Adrenal gland (tissue), 5 donors: ENCODE data around the gene PTGS1.

Source experiments
- CTCF ChIP-seq, 6 experiments: fragments of 450-650 bp in 4 of 6; fragments of 200-600 bp in 2 of 6; sonication (generic) in 1 of 6; IDR thresholded peaks; 1 replicate in 5 of 6; 2 replicates in 1 of 6; pipeline versions ENCODE4 v1.5.1 to v1.8.0; 2016 to 2021; ENCODE audit warnings: antibody characterized with exemption in 6 of 6, mild to moderate bottlenecking in 2 of 6, moderate library complexity in 1 of 6
- POLR2A ChIP-seq, 2 donors: fragments of 450-650 bp; IDR thresholded peaks; one replicate each; pipeline ENCODE4 v1.6.1; 2017; ENCODE audit warnings: antibody characterized with exemption in 2 of 2, mild to moderate bottlenecking in 2 of 2, moderate library complexity in 1 of 2
- donor health status: DM: no; HTN: no; CAD: no.

GRCh38 chr9:122378236-122378635 is 7.4 kb downstream of the PTGS1 start:
- TF ChIP-seq POLR2A (IDR thresholded peaks at IDR 0.05), result no peak
- no peak for TF ChIP-seq CTCF (IDR thresholded peaks at IDR 0.05)
